Measurements from ENCODE around the gene DTNB. TPM values are rescaled to one million over a fixed set of nuclear protein-coding genes. Genes with fewer than 3 reads are reported as not detected.

The DTNB gene
- total and polyA plus RNA-seq, 7 donors = 2.4 to 7.8 (median 4.8) TPM

GRCh38 chr2:25373269-25373981 lies 300.0 kb downstream of the DTNB start:
- 21 to 73% methylated on average over 20 of the region's 20 CpGs for WGBS, 2 donors
- Histone ChIP-seq H3K4me1 (peaks cover 0 to 14% (median 13%) of the 10 kb centered on the region in 4 donors), H3K27me3 (no peaks in the 10 kb centered on the region), H3K9me3 (no peaks in the 10 kb centered on the region), H3K27ac (no peak overlapping the region), H3K36me3 (no peaks in the 10 kb centered on the region), H3K4me3 (no peak overlapping the region)
- intact Hi-C loops (cut with DNase I) = no loop called here
- DNase-seq = peak; percentile 59
- TF ChIP-seq POLR2AphosphoS5 (IDR thresholded peaks at IDR 0.05) = no peak
- no peak for TF ChIP-seq POLR2A (IDR thresholded peaks at IDR 0.05)
- TF ChIP-seq, protein P1, sequence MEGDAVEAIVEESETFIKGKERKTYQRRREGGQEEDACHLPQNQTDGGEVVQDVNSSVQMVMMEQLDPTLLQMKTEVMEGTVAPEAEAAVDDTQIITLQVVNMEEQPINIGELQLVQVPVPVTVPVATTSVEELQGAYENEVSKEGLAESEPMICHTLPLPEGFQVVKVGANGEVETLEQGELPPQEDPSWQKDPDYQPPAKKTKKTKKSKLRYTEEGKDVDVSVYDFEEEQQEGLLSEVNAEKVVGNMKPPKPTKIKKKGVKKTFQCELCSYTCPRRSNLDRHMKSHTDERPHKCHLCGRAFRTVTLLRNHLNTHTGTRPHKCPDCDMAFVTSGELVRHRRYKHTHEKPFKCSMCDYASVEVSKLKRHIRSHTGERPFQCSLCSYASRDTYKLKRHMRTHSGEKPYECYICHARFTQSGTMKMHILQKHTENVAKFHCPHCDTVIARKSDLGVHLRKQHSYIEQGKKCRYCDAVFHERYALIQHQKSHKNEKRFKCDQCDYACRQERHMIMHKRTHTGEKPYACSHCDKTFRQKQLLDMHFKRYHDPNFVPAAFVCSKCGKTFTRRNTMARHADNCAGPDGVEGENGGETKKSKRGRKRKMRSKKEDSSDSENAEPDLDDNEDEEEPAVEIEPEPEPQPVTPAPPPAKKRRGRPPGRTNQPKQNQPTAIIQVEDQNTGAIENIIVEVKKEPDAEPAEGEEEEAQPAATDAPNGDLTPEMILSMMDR (IDR thresholded peaks at IDR 0.05) = no peak
- no peak for TF ChIP-seq EP300 (IDR thresholded peaks at IDR 0.05)

- H3K4me3 ChIP-seq = no peak overlapping the region
- H3K4me1 ChIP-seq = peaks cover 0 to 14% (median 12%) of the 10 kb centered on the region in 4 donors
- peak; percentile 46 for DNase-seq
- H3K27ac ChIP-seq = no peak overlapping the region
- WGBS, 2 donors = 82 to 90% methylated on average over 25 of the region's 25 CpGs
- no peaks in the 10 kb centered on the region for H3K9me3 ChIP-seq
- H3K27me3 ChIP-seq = no peaks in the 10 kb centered on the region
- TF ChIP-seq, protein P1 (IDR thresholded peaks at IDR 0.05) = no peak
- TF ChIP-seq EP300 (IDR thresholded peaks at IDR 0.05) = no peak
- H3K36me3 ChIP-seq = no peaks in the 10 kb centered on the region
- intact Hi-C loops (cut with DNase I) = no loop called here
Measured at GRCh38 chr2:25372405-25373268, 300.7 kb downstream of the DTNB start.

DNA sequence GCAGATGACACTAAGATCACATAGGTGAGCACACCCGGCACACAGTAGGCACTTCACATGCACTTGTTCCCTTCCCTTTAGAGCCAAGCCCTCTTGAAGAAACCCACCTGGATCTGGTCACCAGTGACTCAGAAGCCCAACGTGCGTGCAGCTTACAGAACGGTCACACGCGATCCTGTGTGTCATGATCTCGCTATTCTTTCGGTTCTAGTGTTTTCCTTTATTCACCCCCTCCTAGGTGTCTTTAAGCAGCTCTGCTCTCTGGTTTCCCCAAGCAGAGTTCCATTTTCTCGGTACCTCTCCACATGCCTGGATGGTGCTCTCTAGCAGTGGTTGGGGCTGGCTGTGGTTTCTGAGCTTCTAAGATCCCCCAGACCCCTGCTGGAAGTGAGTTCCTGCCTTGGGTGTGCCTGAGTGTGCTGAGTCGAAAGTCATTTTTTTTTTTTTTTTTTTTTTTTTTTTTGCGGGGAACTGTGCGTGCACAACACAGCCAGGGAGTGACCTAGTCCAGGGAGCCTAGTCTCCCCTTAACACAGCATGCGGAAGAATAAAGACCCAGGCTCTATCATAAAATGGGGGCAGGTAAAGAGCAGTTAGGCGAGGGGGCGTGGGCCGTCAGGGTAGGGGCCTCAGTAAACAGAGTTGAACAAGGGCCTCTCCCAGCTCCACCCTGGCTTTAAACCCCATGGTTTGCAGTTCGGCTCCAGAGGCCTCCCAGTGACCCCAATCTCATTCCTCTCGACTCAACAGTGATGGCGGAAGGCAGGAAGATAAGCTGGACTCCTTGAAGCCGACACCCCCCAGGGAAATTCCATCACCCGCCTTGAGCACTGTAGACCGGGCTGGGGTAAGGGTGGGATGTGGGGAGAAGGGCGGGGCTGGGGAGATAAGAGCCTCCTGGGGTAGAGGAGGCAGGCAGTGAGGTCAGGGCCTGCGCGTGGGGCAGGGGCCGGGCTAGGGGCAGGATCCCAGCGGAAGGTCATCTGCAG lies 301.8 kb downstream of the DTNB start:
- peak; percentile 48 for DNase-seq

DNA sequence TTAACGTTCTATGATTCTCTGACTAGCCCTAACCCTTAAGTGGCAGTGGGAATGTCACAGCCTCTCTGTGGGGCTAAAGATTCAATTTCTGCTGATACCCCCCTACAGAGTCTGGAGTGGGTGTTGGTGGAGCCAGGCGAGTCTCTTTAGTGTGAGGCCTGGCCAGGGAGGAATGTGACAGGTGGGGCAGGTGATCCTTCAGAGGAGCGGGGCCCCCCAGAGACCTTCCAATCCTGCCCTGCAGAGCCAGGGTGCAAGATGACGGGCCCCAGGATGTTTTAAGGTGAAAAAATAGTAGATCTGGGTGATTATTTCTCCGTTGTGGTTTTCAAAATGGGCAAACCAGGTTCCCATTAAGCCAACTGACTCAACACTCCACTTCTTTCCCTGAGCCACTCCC lies 303.5 kb downstream of the DTNB start:
- Histone ChIP-seq H3K4me3 (no peak overlapping the region), H3K27ac (no peak overlapping the region), H3K4me1 (no peaks in the 10 kb centered on the region), H3K9me3 (no peaks in the 10 kb centered on the region), H3K27me3 (no peaks in the 10 kb centered on the region), H3K36me3 (no peaks in the 10 kb centered on the region)
- TF ChIP-seq POLR2A (IDR thresholded peaks at IDR 0.05) = no peak
- TF ChIP-seq EP300 (IDR thresholded peaks at IDR 0.05) = no peak
- no peak for TF ChIP-seq POLR2AphosphoS5 (IDR thresholded peaks at IDR 0.05)
- TF ChIP-seq, protein P1 (IDR thresholded peaks at IDR 0.05) = no peak
- intact Hi-C loops (cut with DNase I) = loop anchor here (10.0 kb wide), 1 partner anchor 295 kb away; no protein-coding TSS in a partner anchor
- 85% methylated on average over 5 of the region's 5 CpGs for WGBS, 2 donors
- DNase-seq = no peak

More for the DNA sequence above, 301.8 kb downstream of the DTNB start:
- H3K36me3 ChIP-seq = no peaks in the 10 kb centered on the region
- 60 to 81% methylated on average over 27 of the region's 27 CpGs for WGBS, 2 donors
- no peaks in the 10 kb centered on the region for H3K9me3 ChIP-seq
- no peak overlapping the region for H3K4me3 ChIP-seq
- TF ChIP-seq POLR2AphosphoS5 (IDR thresholded peaks at IDR 0.05) = no peak
- no peak for TF ChIP-seq POLR2A (IDR thresholded peaks at IDR 0.05)
- TF ChIP-seq, protein P1 (IDR thresholded peaks at IDR 0.05) = no peak
- TF ChIP-seq EP300 (IDR thresholded peaks at IDR 0.05) = no peak
- no peak overlapping the region for H3K27ac ChIP-seq
- H3K27me3 ChIP-seq = no peaks in the 10 kb centered on the region
- H3K4me1 ChIP-seq = peaks cover 0 to 4% (median 4%) of the 10 kb centered on the region in 4 donors
- intact Hi-C loops (cut with DNase I) = no loop called here
